ENCODE data around the gene C2orf74.
A peak's percentile ranks its signal among the peaks of the same experiment; 100 is the strongest.
"Not testable (repeated sequence)": the region's sequence is repeated elsewhere in the genome, so short reads cannot be mapped to it uniquely, and the experiment has no call there.

The C2orf74 gene

GRCh38 chr2:61144697-61145268, 17.2 kb upstream of the C2orf74 start:
- Histone ChIP-seq H3K4me1 (ENCODE audit: control insufficient read depth, insufficient read depth, low read length, unreplicated experiment) (peaks cover 8% of the 10 kb centered on the region), H3K27ac (ENCODE audit: low read depth, low read length) (peak overlapping the region; percentile 42), H3K27me3 (ENCODE audit: insufficient read depth, low read length) (no peaks in the 10 kb centered on the region), H3K79me2 (ENCODE audit: control insufficient read depth, insufficient read depth, low read length, unreplicated experiment) (peaks cover 17% of the 10 kb centered on the region), H3K36me3 (ENCODE audit: insufficient read depth, low read length) (peaks cover 13% of the 10 kb centered on the region), H2AFZ (ENCODE audit: low read length, unreplicated experiment) (peak overlapping the region; percentile 98), H3K4me3 (ENCODE audit: low read depth, low read length) (peak overlapping the region; percentile 95)

GRCh38 chr2:61145990-61146389, 16.0 kb upstream of the C2orf74 start:
- Histone ChIP-seq H3K79me2 (ENCODE audit: control insufficient read depth, insufficient read depth, low read length, unreplicated experiment) (peaks cover 17% of the 10 kb centered on the region), H3K4me1 (ENCODE audit: control insufficient read depth, insufficient read depth, low read length, unreplicated experiment) (peaks cover 8% of the 10 kb centered on the region), H3K27me3 (ENCODE audit: insufficient read depth, low read length) (no peaks in the 10 kb centered on the region), H3K27ac (ENCODE audit: low read depth, low read length) (no peak overlapping the region), H3K4me3 (ENCODE audit: low read depth, low read length) (peak overlapping the region; percentile 95), H2AFZ (ENCODE audit: low read length, unreplicated experiment) (no peak overlapping the region), H3K36me3 (ENCODE audit: insufficient read depth, low read length) (peaks cover 18% of the 10 kb centered on the region)

DNA sequence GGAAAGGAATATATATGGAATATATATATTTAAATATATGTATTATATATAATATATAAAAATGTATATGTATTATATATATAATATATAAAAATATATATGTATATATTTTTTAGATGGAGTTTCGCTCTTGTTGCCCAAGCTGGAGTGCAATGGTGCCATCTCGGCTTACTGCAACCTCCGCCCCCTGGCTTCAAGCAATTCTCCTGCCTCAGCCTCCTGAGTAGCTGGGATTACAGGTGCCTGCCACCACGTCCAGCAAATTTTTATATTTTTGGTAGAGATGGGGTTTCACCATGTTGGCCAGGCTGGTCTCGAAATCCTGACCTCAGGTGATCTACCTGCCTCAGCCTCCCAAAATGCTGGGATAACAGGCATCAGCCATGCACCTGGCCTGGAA, 13.9 kb upstream of the C2orf74 start:
- not testable (repeated sequence) for H2AFZ ChIP-seq (ENCODE audit: low read length, unreplicated experiment); H3K4me1 ChIP-seq (ENCODE audit: control insufficient read depth, insufficient read depth, low read length, unreplicated experiment); H3K27ac ChIP-seq (ENCODE audit: low read depth, low read length); H3K27me3 ChIP-seq (ENCODE audit: insufficient read depth, low read length); H3K4me3 ChIP-seq (ENCODE audit: low read depth, low read length)
- peaks cover 18% of the 10 kb centered on the region for H3K36me3 ChIP-seq (ENCODE audit: insufficient read depth, low read length)
- peaks cover 21% of the 10 kb centered on the region for H3K79me2 ChIP-seq (ENCODE audit: control insufficient read depth, insufficient read depth, low read length, unreplicated experiment)

- H3K79me2 ChIP-seq (ENCODE audit: control insufficient read depth, insufficient read depth, low read length, unreplicated experiment): peaks cover 21% of the 10 kb centered on the region
- H3K27me3 ChIP-seq (ENCODE audit: insufficient read depth, low read length): no peaks in the 10 kb centered on the region
- peaks cover 8% of the 10 kb centered on the region for H3K4me1 ChIP-seq (ENCODE audit: control insufficient read depth, insufficient read depth, low read length, unreplicated experiment)
- H3K36me3 ChIP-seq (ENCODE audit: insufficient read depth, low read length): peaks cover 18% of the 10 kb centered on the region
- H2AFZ ChIP-seq (ENCODE audit: low read length, unreplicated experiment): no peak overlapping the region
- no peak overlapping the region for H3K4me3 ChIP-seq (ENCODE audit: low read depth, low read length)
- no peak overlapping the region for H3K27ac ChIP-seq (ENCODE audit: low read depth, low read length)
Measured at GRCh38 chr2:61149074-61149473, 12.9 kb upstream of the C2orf74 start.

GRCh38 chr2:61151436-61151835, 10.6 kb upstream of the C2orf74 start:
- Histone ChIP-seq H3K27me3 (ENCODE audit: insufficient read depth, low read length) (no peaks in the 10 kb centered on the region), H3K79me2 (ENCODE audit: control insufficient read depth, insufficient read depth, low read length, unreplicated experiment) (peaks cover 13% of the 10 kb centered on the region), H3K4me1 (ENCODE audit: control insufficient read depth, insufficient read depth, low read length, unreplicated experiment) (no peaks in the 10 kb centered on the region), H2AFZ (ENCODE audit: low read length, unreplicated experiment) (no peak overlapping the region), H3K36me3 (ENCODE audit: insufficient read depth, low read length) (peaks cover 16% of the 10 kb centered on the region), H3K4me3 (ENCODE audit: low read depth, low read length) (no peak overlapping the region), H3K27ac (ENCODE audit: low read depth, low read length) (no peak overlapping the region)

DNA sequence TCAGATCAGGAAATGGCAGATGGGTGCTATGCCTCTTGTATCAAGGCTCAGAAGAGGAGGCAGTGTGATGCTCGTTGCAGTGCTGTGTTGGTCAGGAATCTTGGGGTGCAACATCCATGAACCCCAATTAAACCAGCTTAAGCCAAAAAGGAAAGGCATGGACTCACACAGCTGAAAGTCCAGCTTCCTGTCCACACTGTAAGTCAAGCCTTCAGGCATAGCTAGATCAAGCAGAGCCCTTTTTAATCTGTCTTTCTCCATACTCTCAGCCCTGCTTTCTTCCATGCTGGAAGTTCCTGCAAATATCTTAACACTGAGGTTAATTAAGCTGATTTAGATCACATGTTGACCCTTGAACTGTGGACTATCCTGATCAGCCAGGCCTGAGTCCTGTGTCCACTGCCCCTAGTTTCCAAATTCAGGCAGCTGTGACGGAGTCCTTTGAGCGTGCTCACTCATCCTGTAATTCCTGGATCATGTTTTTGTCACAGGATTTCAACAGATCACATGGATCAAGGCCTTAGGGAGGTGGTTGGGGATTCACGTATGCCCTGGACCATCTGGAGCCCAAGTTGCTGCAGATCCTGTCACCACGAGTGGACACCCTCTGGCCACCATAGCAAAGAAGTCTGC, 4.5 kb upstream of the C2orf74 start:
- Histone ChIP-seq H2AFZ (ENCODE audit: low read length, unreplicated experiment) (no peak overlapping the region), H3K27ac (ENCODE audit: low read depth, low read length) (no peak overlapping the region)

DNA sequence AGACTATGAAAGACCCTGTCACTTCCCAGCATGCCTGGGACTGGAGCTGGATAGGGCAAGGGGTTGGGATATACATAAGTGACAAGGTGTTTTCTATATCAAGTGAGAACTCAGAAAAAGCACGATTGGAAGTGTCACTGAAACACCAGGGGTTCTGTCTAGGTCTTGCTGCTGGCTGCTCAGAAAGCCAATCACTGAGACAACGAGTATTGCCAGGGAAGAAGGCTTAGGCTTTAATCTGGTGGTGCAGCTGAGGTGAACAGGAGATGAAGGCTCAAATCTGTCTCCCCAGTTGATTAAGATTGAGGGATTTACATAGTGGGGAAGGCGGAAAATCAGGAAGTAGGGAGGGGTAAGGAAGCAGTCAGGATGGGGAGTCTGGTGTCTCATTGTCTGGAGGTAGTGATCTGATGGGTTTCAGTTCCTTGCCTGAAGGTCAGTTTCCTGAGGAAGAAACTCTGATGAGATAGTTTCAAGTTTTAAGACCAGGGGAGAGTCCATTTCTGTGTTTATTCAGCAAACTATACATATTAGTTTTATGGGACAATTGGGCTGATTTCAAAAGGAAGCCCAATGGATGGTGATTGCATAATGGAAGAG, 3.5 kb upstream of the C2orf74 start:
- H3K4me1 ChIP-seq (ENCODE audit: control insufficient read depth, insufficient read depth, low read length, unreplicated experiment): no peaks in the 10 kb centered on the region
- no peaks in the 10 kb centered on the region for H3K27me3 ChIP-seq (ENCODE audit: insufficient read depth, low read length)
- peaks cover 32% of the 10 kb centered on the region for H3K36me3 ChIP-seq (ENCODE audit: insufficient read depth, low read length)
- H3K79me2 ChIP-seq (ENCODE audit: control insufficient read depth, insufficient read depth, low read length, unreplicated experiment): peaks cover 9% of the 10 kb centered on the region
- H2AFZ ChIP-seq (ENCODE audit: low read length, unreplicated experiment): no peak overlapping the region
- no peak overlapping the region for H3K4me3 ChIP-seq (ENCODE audit: low read depth, low read length)
- H3K27ac ChIP-seq (ENCODE audit: low read depth, low read length): no peak overlapping the region

More for the DNA sequence above, 4.5 kb upstream of the C2orf74 start:
- Histone ChIP-seq H3K27me3 (ENCODE audit: insufficient read depth, low read length) (no peaks in the 10 kb centered on the region), H3K4me3 (ENCODE audit: low read depth, low read length) (no peak overlapping the region), H3K79me2 (ENCODE audit: control insufficient read depth, insufficient read depth, low read length, unreplicated experiment) (peaks cover 9% of the 10 kb centered on the region), H3K4me1 (ENCODE audit: control insufficient read depth, insufficient read depth, low read length, unreplicated experiment) (no peaks in the 10 kb centered on the region), H3K36me3 (ENCODE audit: insufficient read depth, low read length) (peaks cover 27% of the 10 kb centered on the region)

- H3K27me3 ChIP-seq (ENCODE audit: insufficient read depth, low read length): no peaks in the 10 kb centered on the region
- no peak overlapping the region for H3K4me3 ChIP-seq (ENCODE audit: low read depth, low read length)
- no peaks in the 10 kb centered on the region for H3K4me1 ChIP-seq (ENCODE audit: control insufficient read depth, insufficient read depth, low read length, unreplicated experiment)
- H2AFZ ChIP-seq (ENCODE audit: low read length, unreplicated experiment): no peak overlapping the region
- H3K79me2 ChIP-seq (ENCODE audit: control insufficient read depth, insufficient read depth, low read length, unreplicated experiment): no peaks in the 10 kb centered on the region
- no peak overlapping the region for H3K27ac ChIP-seq (ENCODE audit: low read depth, low read length)
- peaks cover 41% of the 10 kb centered on the region for H3K36me3 ChIP-seq (ENCODE audit: insufficient read depth, low read length)
Measured at GRCh38 chr2:61162721-61163120, 733 bp downstream of the C2orf74 start.

DNA sequence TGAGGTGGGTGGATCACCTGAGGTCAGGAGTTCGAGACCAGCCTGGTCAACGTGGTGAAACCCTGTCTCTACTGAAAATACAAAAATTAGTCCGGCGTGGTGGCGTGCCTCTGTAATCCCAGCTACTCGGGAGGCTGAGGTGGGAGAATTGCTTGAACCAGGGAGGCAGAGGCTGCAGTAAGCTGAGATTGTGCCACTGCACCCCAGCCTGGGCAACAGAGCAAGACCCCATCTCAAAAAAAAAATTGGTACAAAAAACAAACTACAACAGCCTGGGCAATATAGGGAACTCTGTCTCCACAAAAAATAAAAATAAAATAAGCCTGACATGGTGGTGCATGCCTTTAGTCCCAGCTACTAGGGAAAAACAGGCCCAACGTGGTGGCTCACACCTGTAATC, 3.1 kb downstream of the C2orf74 start:
- H2AFZ ChIP-seq (ENCODE audit: low read length, unreplicated experiment); H3K4me1 ChIP-seq (ENCODE audit: control insufficient read depth, insufficient read depth, low read length, unreplicated experiment); H3K79me2 ChIP-seq (ENCODE audit: control insufficient read depth, insufficient read depth, low read length, unreplicated experiment); H3K27ac ChIP-seq (ENCODE audit: low read depth, low read length); H3K4me3 ChIP-seq (ENCODE audit: low read depth, low read length); H3K27me3 ChIP-seq (ENCODE audit: insufficient read depth, low read length): not testable (repeated sequence)
- H3K36me3 ChIP-seq (ENCODE audit: insufficient read depth, low read length): peaks cover 36% of the 10 kb centered on the region

- Histone ChIP-seq H2AFZ (ENCODE audit: low read length, unreplicated experiment) (no peak overlapping the region), H3K79me2 (ENCODE audit: control insufficient read depth, insufficient read depth, low read length, unreplicated experiment) (no peaks in the 10 kb centered on the region), H3K4me1 (ENCODE audit: control insufficient read depth, insufficient read depth, low read length, unreplicated experiment) (no peaks in the 10 kb centered on the region), H3K4me3 (ENCODE audit: low read depth, low read length) (no peak overlapping the region), H3K27ac (ENCODE audit: low read depth, low read length) (no peak overlapping the region), H3K36me3 (ENCODE audit: insufficient read depth, low read length) (peaks cover 34% of the 10 kb centered on the region), H3K27me3 (ENCODE audit: insufficient read depth, low read length) (no peaks in the 10 kb centered on the region)
Measured at GRCh38 chr2:61165946-61166345, 4.0 kb downstream of the C2orf74 start.

GRCh38 chr2:61167579-61167978, 5.6 kb downstream of the C2orf74 start:
- Histone ChIP-seq H3K79me2 (ENCODE audit: control insufficient read depth, insufficient read depth, low read length, unreplicated experiment) (no peaks in the 10 kb centered on the region), H2AFZ (ENCODE audit: low read length, unreplicated experiment) (no peak overlapping the region), H3K27me3 (ENCODE audit: insufficient read depth, low read length) (no peaks in the 10 kb centered on the region), H3K27ac (ENCODE audit: low read depth, low read length) (no peak overlapping the region), H3K4me3 (ENCODE audit: low read depth, low read length) (no peak overlapping the region), H3K4me1 (ENCODE audit: control insufficient read depth, insufficient read depth, low read length, unreplicated experiment) (no peaks in the 10 kb centered on the region), H3K36me3 (ENCODE audit: insufficient read depth, low read length) (peaks cover 26% of the 10 kb centered on the region)
